ENCODE measurements around the gene MID1. TPM values are rescaled to one million over a fixed set of nuclear protein-coding genes. Genes with fewer than 3 reads are reported as not detected.

Gene MID1
- total and polyA plus RNA-seq, 2 donors from 2014 or later: 5.3 to 54.1 TPM

DNA sequence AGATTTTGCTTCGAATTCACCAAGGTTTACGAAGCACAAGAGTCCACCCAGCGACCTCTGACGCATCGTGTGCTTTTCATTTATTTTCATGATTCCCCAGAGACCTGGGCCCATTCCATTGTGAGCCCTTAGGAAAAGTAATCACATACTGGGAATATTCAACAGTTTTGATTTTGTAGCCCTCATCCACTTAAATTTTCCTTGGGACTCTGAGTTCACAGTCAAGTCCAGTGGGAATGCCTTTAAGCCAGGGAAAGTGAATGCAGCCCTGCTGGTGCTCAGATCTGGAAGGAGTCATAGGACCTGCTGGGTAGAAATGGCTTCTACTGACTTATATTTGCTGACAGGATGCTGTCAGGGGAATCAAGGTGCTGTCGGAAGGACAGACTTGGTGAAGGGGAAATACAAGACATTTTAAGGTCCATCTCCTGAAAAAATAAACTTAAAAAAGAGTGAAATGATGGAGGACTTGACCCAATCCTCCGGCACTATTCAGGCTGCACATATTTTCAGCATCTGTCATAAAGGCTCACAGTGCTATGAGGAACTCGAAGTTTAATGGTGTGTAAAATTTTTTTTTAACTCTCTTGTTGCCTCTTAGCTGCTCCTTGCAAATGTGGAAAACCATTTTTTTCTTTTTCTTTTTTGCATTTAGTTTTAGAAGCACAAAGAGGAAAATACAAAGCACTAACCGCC lies 204.9 kb downstream of the MID1 start:
- Histone ChIP-seq H3K27ac (ENCODE audit: low read depth in 2 of 2, low read length in 2 of 2) (no peak overlapping the region), H3K9me3 (ENCODE audit: control insufficient read depth in 2 of 3, insufficient read depth in 1 of 3, low read length in 3 of 3) (no peaks in the 10 kb centered on the region), H3K4me1 (ENCODE audit: control insufficient read depth in 2 of 3, insufficient read depth in 2 of 3, low read depth in 1 of 3, low read length in 3 of 3) (no peaks in the 10 kb centered on the region), H3K27me3 (ENCODE audit: control insufficient read depth, insufficient read depth, low read length) (no peaks in the 10 kb centered on the region), H3K9ac (ENCODE audit: low read length in 3 of 3) (no peak overlapping the region), H3K4me3 (ENCODE audit: low read length in 3 of 3) (no peak overlapping the region), H3K36me3 (ENCODE audit: control insufficient read depth in 2 of 3, insufficient read depth in 3 of 3, low read length in 3 of 3) (no peaks in the 10 kb centered on the region)
- intact Hi-C loops (cut with DNase I): no loop called here
- DNase-seq (peak in 1 of 5 donors; percentile 12), FAIRE-seq (no peak)
- TF ChIP-seq, protein P1, sequence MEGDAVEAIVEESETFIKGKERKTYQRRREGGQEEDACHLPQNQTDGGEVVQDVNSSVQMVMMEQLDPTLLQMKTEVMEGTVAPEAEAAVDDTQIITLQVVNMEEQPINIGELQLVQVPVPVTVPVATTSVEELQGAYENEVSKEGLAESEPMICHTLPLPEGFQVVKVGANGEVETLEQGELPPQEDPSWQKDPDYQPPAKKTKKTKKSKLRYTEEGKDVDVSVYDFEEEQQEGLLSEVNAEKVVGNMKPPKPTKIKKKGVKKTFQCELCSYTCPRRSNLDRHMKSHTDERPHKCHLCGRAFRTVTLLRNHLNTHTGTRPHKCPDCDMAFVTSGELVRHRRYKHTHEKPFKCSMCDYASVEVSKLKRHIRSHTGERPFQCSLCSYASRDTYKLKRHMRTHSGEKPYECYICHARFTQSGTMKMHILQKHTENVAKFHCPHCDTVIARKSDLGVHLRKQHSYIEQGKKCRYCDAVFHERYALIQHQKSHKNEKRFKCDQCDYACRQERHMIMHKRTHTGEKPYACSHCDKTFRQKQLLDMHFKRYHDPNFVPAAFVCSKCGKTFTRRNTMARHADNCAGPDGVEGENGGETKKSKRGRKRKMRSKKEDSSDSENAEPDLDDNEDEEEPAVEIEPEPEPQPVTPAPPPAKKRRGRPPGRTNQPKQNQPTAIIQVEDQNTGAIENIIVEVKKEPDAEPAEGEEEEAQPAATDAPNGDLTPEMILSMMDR (IDR thresholded peaks at IDR 0.05; ENCODE audit: borderline replicate concordance, extremely low read depth, insufficient read depth): no peak

DNA sequence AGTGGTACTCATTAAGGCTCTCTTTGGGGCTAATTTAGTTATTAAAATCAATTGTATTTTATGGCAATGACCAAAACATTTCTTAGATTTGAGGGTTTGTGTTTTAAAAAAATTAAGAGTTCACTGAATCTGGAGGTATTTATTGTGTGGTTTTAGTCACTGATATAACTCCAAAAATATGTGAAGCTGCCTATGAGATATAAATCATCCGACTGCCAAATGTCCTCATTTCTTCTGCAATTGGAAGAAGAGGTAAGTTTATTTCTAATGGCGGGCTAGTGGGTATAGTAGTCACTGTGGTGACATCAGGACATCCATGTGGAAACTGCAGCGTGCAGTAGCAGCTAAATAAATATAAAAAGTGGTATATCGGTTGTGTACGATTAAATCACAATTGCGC lies 205.5 kb downstream of the MID1 start:
- Histone ChIP-seq H3K36me3 (ENCODE audit: control insufficient read depth in 2 of 3, insufficient read depth in 3 of 3, low read length in 3 of 3) (no peaks in the 10 kb centered on the region), H3K27ac (ENCODE audit: low read depth in 2 of 2, low read length in 2 of 2) (no peak overlapping the region), H3K27me3 (ENCODE audit: control insufficient read depth, insufficient read depth, low read length) (no peaks in the 10 kb centered on the region), H3K9ac (ENCODE audit: low read length in 3 of 3) (no peak overlapping the region), H3K4me1 (ENCODE audit: control insufficient read depth in 2 of 3, insufficient read depth in 2 of 3, low read depth in 1 of 3, low read length in 3 of 3) (no peaks in the 10 kb centered on the region), H3K4me3 (ENCODE audit: low read length in 3 of 3) (no peak overlapping the region), H3K9me3 (ENCODE audit: control insufficient read depth in 2 of 3, insufficient read depth in 1 of 3, low read length in 3 of 3) (no peaks in the 10 kb centered on the region)
- DNase-seq: no peak
- TF ChIP-seq, protein P1 (IDR thresholded peaks at IDR 0.05; ENCODE audit: borderline replicate concordance, extremely low read depth, insufficient read depth): no peak
- FAIRE-seq: no peak
- intact Hi-C loops (cut with DNase I): no loop called here

- no peaks in the 10 kb centered on the region for H3K9me3 ChIP-seq (ENCODE audit: control insufficient read depth in 2 of 3, insufficient read depth in 1 of 3, low read length in 3 of 3)
- H3K27me3 ChIP-seq (ENCODE audit: control insufficient read depth, insufficient read depth, low read length): no peaks in the 10 kb centered on the region
- DNase-seq: no peak
- H3K36me3 ChIP-seq (ENCODE audit: control insufficient read depth in 2 of 3, insufficient read depth in 3 of 3, low read length in 3 of 3): no peaks in the 10 kb centered on the region
- FAIRE-seq: no peak
- no peak overlapping the region for H3K9ac ChIP-seq (ENCODE audit: low read length in 3 of 3)
- H3K4me3 ChIP-seq (ENCODE audit: low read length in 3 of 3): no peak overlapping the region
- no peaks in the 10 kb centered on the region for H3K4me1 ChIP-seq (ENCODE audit: control insufficient read depth in 2 of 3, insufficient read depth in 2 of 3, low read depth in 1 of 3, low read length in 3 of 3)
- TF ChIP-seq, protein P1 (IDR thresholded peaks at IDR 0.05; ENCODE audit: borderline replicate concordance, extremely low read depth, insufficient read depth): no peak
- H3K27ac ChIP-seq (ENCODE audit: low read depth in 2 of 2, low read length in 2 of 2): no peak overlapping the region
- intact Hi-C loops (cut with DNase I): no loop called here
Observed at GRCh38 chrX:10414156-10414824, 206.1 kb downstream of the MID1 start.
